BE2C (cell line): ENCODE measurements around the gene OR2V1.

Experiments used
- DNase-seq: peaks from one replicate; pipeline ENCODE4 v3.0.0-alpha.2; 2020
- H3K27me3 ChIP-seq: fragments of 250-450 bp; sonication (Bioruptor Pico); 2 replicates; pipeline ENCODE4 v1.5.1; 2020; ENCODE audit warnings: mild to moderate bottlenecking
- H3K36me3 ChIP-seq: fragments of 250-450 bp; sonication (Bioruptor Pico); 2 replicates; pipeline ENCODE4 v1.5.1; 2020; ENCODE audit warnings: mild to moderate bottlenecking
- H3K4me1 ChIP-seq: fragments of 250-450 bp; sonication (Bioruptor Pico); 2 replicates; pipeline ENCODE4 v1.5.1; 2020
- H3K4me3 ChIP-seq: 2 replicates; pipeline ENCODE4 v1.5.1; 2011; ENCODE audit warnings: low read depth, low read length
- H3K9me3 ChIP-seq: fragments of 250-450 bp; sonication (Bioruptor Pico); 2 replicates; pipeline ENCODE4 v1.5.1; 2020
- TF ChIP-seq, protein P1 (sequence below): IDR thresholded peaks from 2 replicates; pipeline ENCODE4 v1.5.1; 2012; ENCODE audit warnings: mild to moderate bottlenecking, low read depth, low read length

The OR2V1 gene

GRCh38 chr5:181160152-181160754, 29.3 kb upstream of the OR2V1 start:
- peak overlapping the region; percentile 46 for H3K4me3 ChIP-seq

GRCh38 chr5:181159286-181160151, 28.6 kb upstream of the OR2V1 start:
- no peak overlapping the region for H3K4me3 ChIP-seq
- peaks cover 10% of the 10 kb centered on the region for H3K4me1 ChIP-seq
- DNase-seq, result peak; percentile 91
- TF ChIP-seq, protein P1, sequence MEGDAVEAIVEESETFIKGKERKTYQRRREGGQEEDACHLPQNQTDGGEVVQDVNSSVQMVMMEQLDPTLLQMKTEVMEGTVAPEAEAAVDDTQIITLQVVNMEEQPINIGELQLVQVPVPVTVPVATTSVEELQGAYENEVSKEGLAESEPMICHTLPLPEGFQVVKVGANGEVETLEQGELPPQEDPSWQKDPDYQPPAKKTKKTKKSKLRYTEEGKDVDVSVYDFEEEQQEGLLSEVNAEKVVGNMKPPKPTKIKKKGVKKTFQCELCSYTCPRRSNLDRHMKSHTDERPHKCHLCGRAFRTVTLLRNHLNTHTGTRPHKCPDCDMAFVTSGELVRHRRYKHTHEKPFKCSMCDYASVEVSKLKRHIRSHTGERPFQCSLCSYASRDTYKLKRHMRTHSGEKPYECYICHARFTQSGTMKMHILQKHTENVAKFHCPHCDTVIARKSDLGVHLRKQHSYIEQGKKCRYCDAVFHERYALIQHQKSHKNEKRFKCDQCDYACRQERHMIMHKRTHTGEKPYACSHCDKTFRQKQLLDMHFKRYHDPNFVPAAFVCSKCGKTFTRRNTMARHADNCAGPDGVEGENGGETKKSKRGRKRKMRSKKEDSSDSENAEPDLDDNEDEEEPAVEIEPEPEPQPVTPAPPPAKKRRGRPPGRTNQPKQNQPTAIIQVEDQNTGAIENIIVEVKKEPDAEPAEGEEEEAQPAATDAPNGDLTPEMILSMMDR, result peak; percentile 92
- peaks cover 5% of the 10 kb centered on the region for H3K27me3 ChIP-seq
- peaks cover 3% of the 10 kb centered on the region; the same call in 1 of the 2 replicates for H3K9me3 ChIP-seq
- no peaks in the 10 kb centered on the region for H3K36me3 ChIP-seq

More at GRCh38 chr5:181160152-181160754, 29.3 kb upstream of the OR2V1 start:
- TF ChIP-seq, protein P1, result no peak
- Histone ChIP-seq H3K4me1 (peaks cover 10% of the 10 kb centered on the region), H3K36me3 (no peaks in the 10 kb centered on the region), H3K27me3 (peaks cover 5% of the 10 kb centered on the region), H3K9me3 (peaks cover 3% of the 10 kb centered on the region; the same call in 1 of the 2 replicates)
- peak; percentile 73 for DNase-seq

DNA sequence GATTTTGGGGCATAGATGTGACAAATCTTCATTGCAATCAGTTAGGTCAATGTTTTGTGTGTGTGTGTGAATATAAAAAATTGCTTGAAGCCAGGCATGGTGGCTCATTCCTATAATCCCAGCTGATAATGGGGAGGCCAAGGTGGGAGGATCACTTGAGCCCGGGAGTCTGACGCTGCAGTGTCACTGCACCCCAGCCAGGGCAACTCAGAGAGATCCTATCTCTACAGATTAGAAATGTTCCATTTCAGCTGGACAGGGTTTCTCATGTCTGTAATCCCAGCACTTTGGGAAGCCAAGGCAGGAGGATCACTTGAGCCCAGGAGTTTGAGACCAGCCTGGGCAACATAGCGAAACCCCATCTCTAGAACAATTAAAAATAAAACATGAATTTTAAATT, 27.9 kb upstream of the OR2V1 start:
- DNase-seq, result no peak
- Histone ChIP-seq H3K36me3 (no peaks in the 10 kb centered on the region), H3K9me3 (peaks cover 3% of the 10 kb centered on the region; the same call in 1 of the 2 replicates), H3K4me3 (no peak overlapping the region), H3K27me3 (peaks cover 5% of the 10 kb centered on the region), H3K4me1 (peaks cover 10% of the 10 kb centered on the region)
- TF ChIP-seq, protein P1, result no peak

- H3K27me3 ChIP-seq, result peaks cover 5% of the 10 kb centered on the region
- no peak overlapping the region for H3K4me3 ChIP-seq
- H3K36me3 ChIP-seq, result no peaks in the 10 kb centered on the region
- DNase-seq, result no peak
- peaks cover 3% of the 10 kb centered on the region; the same call in 1 of the 2 replicates for H3K9me3 ChIP-seq
- H3K4me1 ChIP-seq, result peaks cover 10% of the 10 kb centered on the region
- TF ChIP-seq, protein P1, result no peak
Observed at GRCh38 chr5:181156758-181157157, 25.8 kb upstream of the OR2V1 start.

GRCh38 chr5:181153814-181154213, 22.8 kb upstream of the OR2V1 start:
- TF ChIP-seq, protein P1, result no peak
- no peaks in the 10 kb centered on the region for H3K36me3 ChIP-seq
- no peaks in the 10 kb centered on the region for H3K9me3 ChIP-seq
- peaks cover 5% of the 10 kb centered on the region for H3K27me3 ChIP-seq
- no peaks in the 10 kb centered on the region for H3K4me1 ChIP-seq
- DNase-seq, result no peak
- no peak overlapping the region for H3K4me3 ChIP-seq

DNA sequence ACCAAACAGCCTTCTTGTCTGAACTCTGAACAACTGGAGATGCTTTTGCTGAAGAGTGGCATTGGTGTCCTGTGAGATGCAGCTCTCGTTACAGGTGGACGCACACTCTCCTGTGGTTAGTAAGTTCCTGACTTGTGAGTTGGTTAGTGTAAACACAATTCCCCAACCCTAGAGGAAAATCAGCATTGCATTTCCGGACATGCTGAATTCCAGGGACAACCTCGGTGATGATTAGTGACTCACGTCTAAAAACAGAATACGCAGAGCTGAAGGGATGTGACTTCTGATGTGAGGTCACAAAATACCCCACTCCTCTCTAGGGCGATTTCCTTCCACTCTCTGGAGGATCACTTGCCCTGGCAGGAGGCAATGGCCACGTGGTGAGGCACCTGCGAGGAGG, 21.4 kb upstream of the OR2V1 start:
- Histone ChIP-seq H3K9me3 (no peaks in the 10 kb centered on the region), H3K36me3 (no peaks in the 10 kb centered on the region), H3K4me1 (no peaks in the 10 kb centered on the region), H3K4me3 (no peak overlapping the region), H3K27me3 (peaks cover 5% of the 10 kb centered on the region)
- no peak for DNase-seq
- TF ChIP-seq, protein P1, result no peak
